Fibroblast of the aortic adventitia (primary cell): Measurements from ENCODE around the gene ABHD1. TPM values are rescaled to one million over a fixed set of nuclear protein-coding genes. Genes with fewer than 3 reads are reported as not detected.

ENCODE experiments used
- DNase-seq: peaks from one replicate; pipeline ENCODE4 v3.0.0-alpha.2; 2010; ENCODE audit warnings: low read depth
- H3K4me3 ChIP-seq: 2 replicates; pipeline ENCODE4 v1.5.1; 2011; ENCODE audit warnings: low read depth, mild to moderate bottlenecking, control low read depth, low read length, moderate library complexity
- CTCF ChIP-seq: IDR thresholded peaks from 2 replicates; pipeline ENCODE4 v1.5.1; 2011; ENCODE audit warnings: mild to moderate bottlenecking, low read length, control low read depth, inconsistent platforms; ENCODE audit not compliant: insufficient read depth
- total RNA-seq: library from RNA; depleted of rRNA; stranded (reverse); fragments of >200 nt; gene quantifications from 2 replicates; pipeline ENCODE4 v1.2.3, GENCODE V29; 2012; ENCODE audit warnings: low replicate concordance

ABHD1 gene
- total RNA-seq, 1 donor: 0.09 TPM

DNA sequence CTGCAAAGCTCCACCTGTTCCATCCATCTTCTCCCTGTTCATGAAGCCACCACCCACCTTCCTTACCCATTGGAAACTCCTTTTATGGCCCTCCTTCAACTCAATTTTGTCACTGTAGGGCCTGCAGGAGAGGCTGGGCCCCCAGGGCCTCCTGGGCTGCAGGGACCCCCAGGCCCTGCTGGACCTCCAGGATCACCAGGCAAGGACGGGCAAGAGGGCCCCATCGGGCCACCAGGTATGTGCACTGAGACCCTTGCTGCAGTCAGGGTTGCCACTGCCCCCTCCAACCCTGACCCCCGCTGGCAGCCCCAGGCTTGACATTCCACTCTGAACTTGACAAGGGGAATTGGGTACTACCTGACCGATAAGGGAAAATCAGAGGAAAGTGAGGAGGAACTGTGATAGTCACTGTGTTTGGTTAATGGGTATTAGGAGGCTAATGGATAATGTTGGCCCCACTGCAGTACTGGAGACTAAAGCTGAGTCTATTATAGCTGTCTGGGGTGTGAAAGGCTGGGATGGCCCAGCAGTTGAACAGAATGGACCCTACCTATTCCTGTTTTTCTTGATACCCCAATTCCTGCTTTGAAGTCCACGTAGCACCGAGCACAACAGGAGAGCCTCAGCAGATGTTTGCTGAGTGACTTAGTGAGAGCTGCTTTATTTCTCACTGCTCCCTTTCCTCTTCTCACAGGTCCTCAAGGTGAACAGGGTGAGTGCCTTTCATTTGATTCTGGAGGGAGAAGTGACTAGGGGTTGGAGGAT is 39.1 kb upstream of the ABHD1 start:
- DNase-seq: no peak
- no peak overlapping the region for H3K4me3 ChIP-seq
- no peak for TF ChIP-seq CTCF

DNA sequence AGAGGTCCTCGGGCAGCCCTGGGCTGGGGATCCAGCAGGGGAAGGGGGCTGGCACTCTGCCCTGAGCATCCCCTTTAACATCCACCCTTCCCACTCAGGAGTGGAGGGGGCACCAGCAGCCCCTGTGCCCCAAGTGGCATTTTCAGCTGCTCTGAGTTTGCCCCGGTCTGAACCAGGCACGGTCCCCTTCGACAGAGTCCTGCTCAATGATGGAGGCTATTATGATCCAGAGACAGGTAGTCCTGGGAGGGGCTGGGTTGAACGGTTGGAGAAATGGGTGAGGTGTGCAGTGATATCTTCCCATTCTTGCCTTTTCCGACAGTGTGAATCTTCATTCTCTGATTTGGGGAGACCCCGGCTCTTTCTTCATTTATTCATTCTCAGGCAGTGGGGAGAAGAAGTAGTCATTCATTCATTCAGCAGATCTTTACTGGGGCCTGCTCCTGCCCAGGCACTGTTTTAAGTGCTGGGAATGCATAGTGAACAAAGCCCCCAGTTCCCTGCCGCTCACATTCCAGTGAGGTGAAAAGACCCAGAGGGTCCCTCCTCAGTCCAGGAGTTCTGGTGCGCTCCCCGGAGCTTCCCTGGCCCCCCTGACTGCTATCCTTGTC is 38.4 kb upstream of the ABHD1 start:
- H3K4me3 ChIP-seq: no peak overlapping the region
- DNase-seq: no peak
- TF ChIP-seq CTCF: no peak

DNA sequence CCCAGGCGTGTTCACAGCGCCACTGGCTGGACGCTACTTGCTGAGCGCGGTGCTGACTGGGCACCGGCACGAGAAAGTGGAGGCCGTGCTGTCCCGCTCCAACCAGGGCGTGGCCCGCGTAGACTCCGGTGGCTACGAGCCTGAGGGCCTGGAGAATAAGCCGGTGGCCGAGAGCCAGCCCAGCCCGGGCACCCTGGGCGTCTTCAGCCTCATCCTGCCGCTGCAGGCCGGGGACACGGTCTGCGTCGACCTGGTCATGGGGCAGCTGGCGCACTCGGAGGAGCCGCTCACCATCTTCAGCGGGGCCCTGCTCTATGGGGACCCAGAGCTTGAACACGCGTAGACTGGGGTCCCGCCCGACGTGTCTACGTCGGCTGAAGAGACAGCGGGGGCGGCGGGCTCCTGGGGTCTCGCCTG is 37.9 kb upstream of the ABHD1 start:
- H3K4me3 ChIP-seq: peak overlapping the region; percentile 56
- peak; percentile 69 for DNase-seq
- peak; percentile 44 for TF ChIP-seq CTCF

DNA sequence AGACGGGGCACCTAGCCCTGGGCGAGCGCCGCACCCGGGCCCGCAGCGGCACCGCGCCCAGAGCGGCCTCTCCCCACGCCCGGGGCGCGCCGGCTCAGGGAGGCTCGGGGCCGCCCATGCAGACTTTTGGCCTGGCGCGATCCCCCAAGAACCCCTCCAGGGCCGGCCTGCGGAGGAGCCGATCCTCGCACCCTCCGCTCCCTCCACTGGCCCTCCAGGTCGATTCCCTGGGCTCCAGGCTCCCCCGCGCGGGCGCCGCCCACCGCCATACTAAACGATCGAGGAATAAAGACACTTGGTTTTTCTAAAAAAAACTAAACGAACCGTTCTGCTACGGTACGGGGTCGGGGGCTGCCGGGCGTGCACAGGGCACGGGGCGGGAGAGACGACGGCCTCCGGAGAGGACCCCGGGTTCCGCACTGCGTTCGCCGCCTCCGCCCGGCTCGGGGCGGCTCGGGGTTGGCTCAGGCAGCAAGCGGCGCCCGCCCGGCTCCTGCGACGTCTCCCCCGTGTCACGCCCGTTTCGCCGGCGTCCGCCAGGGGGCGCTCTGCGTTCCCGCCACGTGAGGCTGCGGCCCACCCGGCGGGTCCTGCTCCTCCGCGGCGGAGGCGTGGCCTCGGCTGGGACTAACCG is 37.4 kb upstream of the ABHD1 start:
- peak; percentile 66 for TF ChIP-seq CTCF
- H3K4me3 ChIP-seq: peak overlapping the region; percentile 56
- peak; percentile 85 for DNase-seq

- DNase-seq: no peak
- peak within 1 kb of the TSS; percentile 56 for H3K4me3 ChIP-seq
- no peak for TF ChIP-seq CTCF
These were observed 36.7 kb upstream of the ABHD1 start, which contains the start of gene KHK for GRCh38 chr2:27086724-27087593. KHK (plus strand) TSS chr2:27086772; CDS start chr2:27087260, 488 bp downstream.

- no peak for TF ChIP-seq CTCF
- no peak for DNase-seq
- H3K4me3 ChIP-seq: no peak overlapping the region
These were observed 35.7 kb upstream of the ABHD1 start for GRCh38 chr2:27087823-27088410.
